HepG2 (cell line): ENCODE data around the gene AEBP1. TPM values are rescaled to one million over a fixed set of nuclear protein-coding genes. Genes with fewer than 3 reads are reported as not detected.

Experiments used
- ATAC-seq: fragments of 200-7000 bp; cut with Tn5 transposase; 3 replicates; pipeline ENCODE4 v1.9.1; 2020; ENCODE audit warnings: mild to moderate bottlenecking, moderate library complexity
- BruUV-seq: library from RNA; stranded (reverse); fragments of 400-500 nt; replicated peaks from 2 replicates; lab custom pipeline; 2021; lab: Mats Ljungman, UMichigan
- CTCF ChIA-PET: fragments of 300-600 bp; formaldehyde crosslinking; extraction: SDS; loops from one replicate; lab custom pipeline; 2021; ENCODE audit warnings: low total read pairs, inconsistent platforms, low intra/inter-chr PET ratio; lab: Yijun Ruan, JAX
- POLR2A ChIA-PET: fragments of 350-600 bp; sonication (Branson Sonifier 250); formaldehyde crosslinking; loops from one replicate; lab custom pipeline; 2020; ENCODE audit warnings: antibody characterized with exemption, inconsistent platforms; lab: Yijun Ruan, JAX
- DNase-seq: peaks from one replicate; pipeline ENCODE4 v3.0.0-alpha.2; 2015; ENCODE audit warnings: low spot score
- FAIRE-seq: peaks from 3 replicates; lab custom pipeline; 2011; peaks lifted over from hg19 to GRCh38; lab: Jason Lieb, UNC
- H2AFZ ChIP-seq: one replicate; pipeline ENCODE4 v1.6.1; 2011; ENCODE audit warnings: low read length, inconsistent platforms
- H3K27ac ChIP-seq: fragments of 300-600 bp; 3 replicates; pipeline ENCODE4 v1.8.0; 2011; ENCODE audit warnings: mixed run types, mild to moderate bottlenecking, mixed read lengths, low read length, inconsistent platforms; ENCODE audit not compliant: insufficient read depth; ENCODE audit errors: extremely low read length
- H3K27me3 ChIP-seq, 2 experiments: fragments of 200-600 bp in 1 of 2; 2 replicates in 1 of 2; 3 replicates in 1 of 2; pipeline versions ENCODE4 v1.6.0 to v1.8.0; 2011; ENCODE audit warnings: low read length in 2 of 2, mild to moderate bottlenecking in 2 of 2, moderate library complexity in 2 of 2, inconsistent platforms in 1 of 2; ENCODE audit not compliant: insufficient read depth in 2 of 2, control insufficient read depth in 1 of 2
- H3K36me3 ChIP-seq, 2 experiments: fragments of 200-600 bp in 1 of 2; replicated peaks in 1 of 2; 2 replicates in 1 of 2; 3 replicates in 1 of 2; pipeline versions ENCODE4 v1.5.1 to v1.8.0; 2011; ENCODE audit warnings: low read length in 2 of 2, inconsistent platforms in 1 of 2; ENCODE audit not compliant: insufficient read depth in 2 of 2, control insufficient read depth in 1 of 2
- H3K4me1 ChIP-seq: 2 replicates; pipeline ENCODE4 v1.5.1; 2012; ENCODE audit warnings: low read length, inconsistent platforms; ENCODE audit not compliant: insufficient read depth
- H3K4me2 ChIP-seq: 2 replicates; pipeline ENCODE4 v1.6.0; 2011; ENCODE audit warnings: low read depth, low read length, inconsistent platforms
- H3K4me3 ChIP-seq, 3 experiments: fragments of 200-600 bp in 1 of 3; sonication (generic), shearing (Covaris generic) in 1 of 3; replicated peaks in 1 of 3; 2 replicates each; pipeline ENCODE4 v1.5.1; 2011 to 2016; ENCODE audit warnings: low read length in 3 of 3, inconsistent platforms in 2 of 3, low read depth in 2 of 3, mild to moderate bottlenecking in 2 of 3, control low read depth in 1 of 3, mixed read lengths in 1 of 3; ENCODE audit not compliant: insufficient read depth in 1 of 3
- H3K79me2 ChIP-seq: one replicate; pipeline ENCODE4 v1.6.1; 2011; ENCODE audit warnings: low read length, inconsistent platforms; ENCODE audit not compliant: insufficient read depth
- H3K9ac ChIP-seq: 2 replicates; pipeline ENCODE4 v1.6.0; 2011; ENCODE audit warnings: mild to moderate bottlenecking, low read depth, low read length, inconsistent platforms; ENCODE audit not compliant: insufficient read depth
- H3K9me3 ChIP-seq: 2 replicates; pipeline ENCODE4 v1.5.1; 2012; ENCODE audit warnings: mild to moderate bottlenecking, low read length
- H4K20me1 ChIP-seq: 2 replicates; pipeline ENCODE4 v1.6.0; 2011; ENCODE audit warnings: inconsistent platforms, mild to moderate bottlenecking, low read length, moderate library complexity; ENCODE audit not compliant: insufficient read depth
- EED ChIP-seq: sonication (generic); formaldehyde crosslinking; IDR thresholded peaks from 2 replicates; pipeline ENCODE4 v1.5.0; 2020; ENCODE audit warnings: mild to moderate bottlenecking, missing genetic modification reagents
- KLF16 ChIP-seq, 2 experiments: sonication (generic) in 1 of 2; formaldehyde crosslinking in 1 of 2; IDR thresholded peaks; 2 replicates each; pipeline versions ENCODE4 v1.6.1 to v1.8.0; 2016 to 2023; ENCODE audit warnings: missing genetic modification reagents in 2 of 2, missing compliant biosample characterization in 1 of 2
- MEIS1 ChIP-seq: sonication (generic); formaldehyde crosslinking; IDR thresholded peaks from 2 replicates; pipeline ENCODE4 v1.9.0; 2021; ENCODE audit warnings: mild to moderate bottlenecking, missing genetic modification reagents, moderate library complexity, borderline replicate concordance
- NFYB ChIP-seq: sonication (generic); formaldehyde crosslinking; IDR thresholded peaks from 2 replicates; pipeline ENCODE4 v1.4.0; 2020; ENCODE audit warnings: missing genetic modification reagents
- NR1H2 ChIP-seq: sonication (generic); formaldehyde crosslinking; IDR thresholded peaks from 2 replicates; pipeline ENCODE4 v1.8.1; 2022; ENCODE audit warnings: low read depth, missing genetic modification reagents, borderline replicate concordance
- NR2F6 ChIP-seq, 2 experiments: IDR thresholded peaks; 2 replicates each; pipeline ENCODE4 v1.6.1; 2016; ENCODE audit warnings: antibody characterized with exemption in 1 of 2, mild to moderate bottlenecking in 1 of 2
- ZBTB7B ChIP-seq: sonication (generic); formaldehyde crosslinking; IDR thresholded peaks from 2 replicates; pipeline ENCODE4 v1.4.0; 2020; ENCODE audit warnings: missing genetic modification reagents
- ZFY ChIP-seq: sonication (generic); formaldehyde crosslinking; IDR thresholded peaks from 2 replicates; pipeline ENCODE4 v1.4.0; 2020; ENCODE audit warnings: missing genetic modification reagents
- ZFYVE20 ChIP-seq: sonication (generic); formaldehyde crosslinking; IDR thresholded peaks from 2 replicates; pipeline ENCODE4 v1.8.0; 2023; ENCODE audit warnings: low read depth, mild to moderate bottlenecking, moderate library complexity, missing genetic modification reagents, borderline replicate concordance
- ZNF205 ChIP-seq: IDR thresholded peaks from 2 replicates; pipeline ENCODE4 v1.6.1; 2018; ENCODE audit warnings: missing biosample characterization, missing genetic modification reagents
- ZNF576 ChIP-seq: sonication (generic); formaldehyde crosslinking; IDR thresholded peaks from 2 replicates; pipeline ENCODE4 v1.4.0; 2020; ENCODE audit warnings: mild to moderate bottlenecking, missing genetic modification reagents
- ZSCAN29 ChIP-seq: sonication (generic); formaldehyde crosslinking; conservative IDR thresholded peaks from 2 replicates; pipeline ENCODE4 v1.4.0; 2020; ENCODE audit warnings: mild to moderate bottlenecking, missing genetic modification reagents
- WGBS: methylation state at CpG from one replicate; pipeline ENCODE4 v1.1.6; 2017; ENCODE audit warnings: low lambda C conversion rate; 5-methylcytosine and 5-hydroxymethylcytosine counted together
- in situ Hi-C: cut with HindIII; loops from 2 replicates; pipeline ENCODE4 v1.10.0; 2017; ENCODE audit warnings: low pct_unique_long_range_greater_than_20kb; ENCODE audit not compliant: extremely low pct_ligation_motif_present
- intact Hi-C: fragments of 100-400 bp; cut with micrococcal nuclease; formaldehyde crosslinking; loops from one replicate; pipeline ENCODE4 v1.10.0; 2022; ENCODE audit not compliant: unreplicated experiment
- polyA plus RNA-seq, 8 experiments: library from polyadenylated mRNA; depleted of rRNA in 3 of 8; stranded (reverse) in 7 of 8; unstranded in 1 of 8; fragments of >200 nt; fragmentation: Illumina TruSeq in 4 of 8; extraction: Trizol in 4 of 8; gene quantifications; 2 replicates each; pipeline versions ENCODE4 v1.2.1 to v1.2.3, GENCODE V29; 2011 to 2016; ENCODE audit warnings: low read depth in 4 of 8, missing spikeins in 1 of 8, mixed read lengths in 1 of 8; ENCODE audit not compliant: insufficient read depth in 1 of 8
- total RNA-seq, 5 experiments: library from RNA; depleted of rRNA; stranded (reverse); fragments of >200 nt; fragmentation: Illumina TruSeq; extraction: Trizol; gene quantifications; 2 replicates each; pipeline ENCODE4 v1.2.3, GENCODE V29; 2016; ENCODE audit warnings: low read depth in 1 of 5
- TF ChIP-seq, protein P1 (sequence below): sonication (generic); formaldehyde crosslinking; IDR thresholded peaks from 2 replicates; pipeline ENCODE4 v1.4.0; 2020; ENCODE audit warnings: missing genetic modification reagents
- TF ChIP-seq, protein P2 (sequence below): sonication (generic); formaldehyde crosslinking; conservative IDR thresholded peaks from 2 replicates; pipeline ENCODE4 v1.4.0; 2020; ENCODE audit warnings: missing genetic modification reagents

Gene AEBP1
- total and polyA plus RNA-seq, 2 of the 13 experiments (the other 11 are each of a cell fraction or from before 2014, with no cell fraction given): 0.22 to 0.55 TPM

DNA sequence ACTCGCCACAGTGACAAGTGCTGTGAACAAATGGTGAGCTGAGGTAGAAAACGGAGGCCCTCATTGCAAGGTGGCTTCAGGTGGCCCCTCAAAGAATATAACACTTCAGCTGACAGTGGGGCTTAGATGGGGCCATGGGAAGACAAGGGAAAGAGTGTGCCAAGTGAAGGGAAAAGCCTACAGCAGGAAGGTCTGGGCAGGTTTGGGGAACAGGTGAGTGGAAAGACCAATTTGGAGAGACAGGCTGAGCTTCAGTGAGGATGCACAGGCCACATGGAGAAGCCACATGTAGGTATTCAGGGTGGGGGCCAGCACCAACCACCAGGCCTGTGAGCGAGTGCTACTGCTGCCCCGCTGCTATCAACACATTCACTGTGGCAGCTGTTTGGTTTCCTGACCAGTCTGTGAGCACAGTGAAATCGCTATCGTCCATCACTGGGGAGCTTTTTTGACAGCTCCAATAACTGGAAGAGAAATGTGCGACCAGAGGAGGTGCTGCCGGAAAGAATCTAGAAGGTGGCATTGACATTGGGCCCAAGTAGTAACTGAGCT, 15.8 kb downstream of the AEBP1 start:
- intact Hi-C loops: no loop called here

More for the DNA sequence above, 15.8 kb downstream of the AEBP1 start:
- H3K79me2 ChIP-seq: peaks cover 14% of the 10 kb centered on the region
- ChIA-PET CTCF (no interaction called here), POLR2A (no interaction called here)
- FAIRE-seq (no peak), ATAC-seq (no peak), DNase-seq (no peak)
- H4K20me1 ChIP-seq: no peaks in the 10 kb centered on the region
- H2AFZ ChIP-seq: no peak overlapping the region
- no peak overlapping the region; the same call in 1 of the 2 replicates for H3K4me2 ChIP-seq
- H3K36me3 ChIP-seq: peaks cover 20 to 54% of the 10 kb centered on the region in 2 experiments
- H3K27me3 ChIP-seq: no peaks in the 10 kb centered on the region; a peak in 1 of 5 replicates
- no TSS peak for BruUV-seq
- WGBS: 93% methylated on average over 7 of the region's 8 CpGs
- no peak overlapping the region for H3K27ac ChIP-seq
- no peak for TF ChIP-seq NFYB (CRISPR knock-in tag)
- TF ChIP-seq ZNF576 (CRISPR knock-in tag): no peak
- TF ChIP-seq ZFYVE20: no peak
- TF ChIP-seq, protein P1, sequence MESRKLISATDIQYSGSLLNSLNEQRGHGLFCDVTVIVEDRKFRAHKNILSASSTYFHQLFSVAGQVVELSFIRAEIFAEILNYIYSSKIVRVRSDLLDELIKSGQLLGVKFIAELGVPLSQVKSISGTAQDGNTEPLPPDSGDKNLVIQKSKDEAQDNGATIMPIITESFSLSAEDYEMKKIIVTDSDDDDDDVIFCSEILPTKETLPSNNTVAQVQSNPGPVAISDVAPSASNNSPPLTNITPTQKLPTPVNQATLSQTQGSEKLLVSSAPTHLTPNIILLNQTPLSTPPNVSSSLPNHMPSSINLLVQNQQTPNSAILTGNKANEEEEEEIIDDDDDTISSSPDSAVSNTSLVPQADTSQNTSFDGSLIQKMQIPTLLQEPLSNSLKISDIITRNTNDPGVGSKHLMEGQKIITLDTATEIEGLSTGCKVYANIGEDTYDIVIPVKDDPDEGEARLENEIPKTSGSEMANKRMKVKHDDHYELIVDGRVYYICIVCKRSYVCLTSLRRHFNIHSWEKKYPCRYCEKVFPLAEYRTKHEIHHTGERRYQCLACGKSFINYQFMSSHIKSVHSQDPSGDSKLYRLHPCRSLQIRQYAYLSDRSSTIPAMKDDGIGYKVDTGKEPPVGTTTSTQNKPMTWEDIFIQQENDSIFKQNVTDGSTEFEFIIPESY: no peak
- no peak for TF ChIP-seq NR2F6 (IDR thresholded peaks at IDR 0.05)
- TF ChIP-seq NR2F6 (CRISPR knock-in tag; IDR thresholded peaks at IDR 0.05): no peak
- TF ChIP-seq ZSCAN29 (CRISPR knock-in tag): no peak
- no peak for TF ChIP-seq ZFY (CRISPR knock-in tag)
- TF ChIP-seq NR1H2 (CRISPR knock-in tag): no peak
- TF ChIP-seq, protein P2, sequence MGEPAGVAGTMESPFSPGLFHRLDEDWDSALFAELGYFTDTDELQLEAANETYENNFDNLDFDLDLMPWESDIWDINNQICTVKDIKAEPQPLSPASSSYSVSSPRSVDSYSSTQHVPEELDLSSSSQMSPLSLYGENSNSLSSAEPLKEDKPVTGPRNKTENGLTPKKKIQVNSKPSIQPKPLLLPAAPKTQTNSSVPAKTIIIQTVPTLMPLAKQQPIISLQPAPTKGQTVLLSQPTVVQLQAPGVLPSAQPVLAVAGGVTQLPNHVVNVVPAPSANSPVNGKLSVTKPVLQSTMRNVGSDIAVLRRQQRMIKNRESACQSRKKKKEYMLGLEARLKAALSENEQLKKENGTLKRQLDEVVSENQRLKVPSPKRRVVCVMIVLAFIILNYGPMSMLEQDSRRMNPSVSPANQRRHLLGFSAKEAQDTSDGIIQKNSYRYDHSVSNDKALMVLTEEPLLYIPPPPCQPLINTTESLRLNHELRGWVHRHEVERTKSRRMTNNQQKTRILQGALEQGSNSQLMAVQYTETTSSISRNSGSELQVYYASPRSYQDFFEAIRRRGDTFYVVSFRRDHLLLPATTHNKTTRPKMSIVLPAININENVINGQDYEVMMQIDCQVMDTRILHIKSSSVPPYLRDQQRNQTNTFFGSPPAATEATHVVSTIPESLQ (CRISPR knock-in tag): no peak
- no peak for TF ChIP-seq ZNF205 (CRISPR knock-in tag)
- TF ChIP-seq KLF16 (CRISPR knock-in tag; IDR thresholded peaks at IDR 0.05): no peak
- no peak for TF ChIP-seq ZBTB7B
- TF ChIP-seq MEIS1: no peak
- no peak for TF ChIP-seq EED (CRISPR knock-in tag)
- H3K9me3 ChIP-seq: no peaks in the 10 kb centered on the region
- in situ Hi-C loops: loop anchor here (5.0 kb wide), 1 partner anchor 77 kb away; no protein-coding TSS in a partner anchor
- no peak overlapping the region for H3K9ac ChIP-seq
- no peak overlapping the region for H3K4me3 ChIP-seq
- peaks cover 24% of the 10 kb centered on the region for H3K4me1 ChIP-seq
